ENCODE data around the gene CCL5. TPM values are rescaled to one million over a fixed set of nuclear protein-coding genes. Genes with fewer than 3 reads are reported as not detected.

Gene CCL5
- total and polyA plus RNA-seq, 2 donors (not counting 3 experiments of a cell fraction or from before 2014, with no cell fraction given): not detected

- Histone ChIP-seq H3K27ac (ENCODE audit: insufficient read depth, low read depth, low read length) (no peak overlapping the region), H3K9ac (replicated peaks; ENCODE audit: extremely low read depth, insufficient read depth, low read length) (no peak overlapping the region), H3K9me1 (replicated peaks; ENCODE audit: control insufficient read depth, extremely low read depth, insufficient read depth, low read length) (no peaks in the 10 kb centered on the region), H4K20me1 (replicated peaks; ENCODE audit: control insufficient read depth, extremely low read depth, insufficient read depth, low read length) (no peaks in the 10 kb centered on the region), H3K79me2 (ENCODE audit: control insufficient read depth, insufficient read depth, low read length) (no peaks in the 10 kb centered on the region), H3K9me3 (replicated peaks; ENCODE audit: control insufficient read depth, insufficient read depth, low read length) (no peaks in the 10 kb centered on the region), H3K4me2 (ENCODE audit: insufficient read depth, low read length) (no peak overlapping the region), H3K27me3 (ENCODE audit: control insufficient read depth in 2 of 2, insufficient read depth in 2 of 2, low read length in 2 of 2) (peaks cover 0 to 4% of the 10 kb centered on the region in 2 experiments), H3K4me3 (replicated peaks in 1 of 3; ENCODE audit: insufficient read depth in 1 of 3, low read depth in 1 of 3, low read length in 3 of 3) (no peak overlapping the region), H2AFZ (ENCODE audit: low read depth, low read length) (no peak overlapping the region), H3K36me3 (ENCODE audit: control insufficient read depth in 2 of 2, extremely low read depth in 1 of 2, insufficient read depth in 2 of 2, low read length in 2 of 2) (no peaks in the 10 kb centered on the region), H3K4me1 (ENCODE audit: control insufficient read depth, extremely low read depth, insufficient read depth, low read length) (no peaks in the 10 kb centered on the region)
- intact Hi-C loops (cut with micrococcal nuclease): no loop called here
- dilution Hi-C loops (cut with MboI; ENCODE audit: extremely low pct_ligation_motif_present, low sequenced_read_pairs): no loop called here
- ChIA-PET POLR2A (no interaction called here), CTCF (no interaction called here)
- BruUV-seq (replicated peaks): no TSS peak
- DNase-seq (ENCODE audit: low read depth, low spot score): no peak
- no peak for FAIRE-seq
- TF ChIP-seq MAX (IDR thresholded peaks at IDR 0.05; ENCODE audit: insufficient read depth, insufficient read length) (no peak), JUN (IDR thresholded peaks at IDR 0.05; ENCODE audit: borderline replicate concordance, insufficient read depth, insufficient read length, low read depth) (no peak), POLR2AphosphoS5 (IDR thresholded peaks at IDR 0.05; ENCODE audit: insufficient read depth, low read depth, low read length) (no peak), POLR2A (IDR thresholded peaks at IDR 0.05; ENCODE audit: low read depth, low read length) (no peak), GATA2 (IDR thresholded peaks at IDR 0.05; ENCODE audit: insufficient read depth, insufficient read length, low read depth, low read length) (no peak), MYC (IDR thresholded peaks at IDR 0.05; ENCODE audit: low read depth, low read length) (no peak), FOS (IDR thresholded peaks at IDR 0.05; ENCODE audit: borderline replicate concordance, insufficient read depth, low read length) (no peak), EZH2 (IDR thresholded peaks at IDR 0.05; ENCODE audit: borderline replicate concordance, low read depth, low read length, severe bottlenecking) (no peak), CTCF (IDR thresholded peaks at IDR 0.05; ENCODE audit: extremely low read depth in 1 of 2, insufficient read depth in 1 of 2, low read depth in 1 of 2, low read length in 2 of 2) (no peak)
Observed at GRCh38 chr17:35895636-35896587, 15.8 kb upstream of the CCL5 start.

Data from endothelial cell of umbilical vein (primary cell).